Posterior vena cava (tissue), 2 donors: ENCODE measurements around the gene HTR5A. TPM values are rescaled to one million over a fixed set of nuclear protein-coding genes. Genes with fewer than 3 reads are reported as not detected.

Experiments
- DNase-seq: peaks from one replicate; pipeline ENCODE4 v3.0.0-alpha.2; 2020; ENCODE audit warnings: low spot score
- intact Hi-C, 2 donors: fragments of 100-400 bp; cut with DNase I; formaldehyde crosslinking; loops; one replicate each; pipeline versions ENCODE4 v1.14.1 to v1.14.2; 2022 to 2023
- total RNA-seq, 2 donors: library from RNA; stranded (reverse); fragmentation: NEBNext Ultra II Directional; extraction: Animal tissue kit (Norgen Biotek cat#: 25700); gene quantifications; one replicate each; pipeline ENCODE4 v1.2.1, GENCODE V29; 2021
- donor health status: DM: yes; HTN: yes; CAD: no.
- donor health status: DM: yes; HTN: yes; CAD: no.

HTR5A gene
- total RNA-seq, 2 donors from 2014 or later = not detected

- no peak for DNase-seq
- intact Hi-C loops = no loop called here
These were observed 60.4 kb downstream of the HTR5A start for GRCh38 chr7:155130493-155130892.

GRCh38 chr7:155131090-155131489 is 61.0 kb downstream of the HTR5A start:
- DNase-seq = no peak
- intact Hi-C loops = no loop called here

GRCh38 chr7:155132431-155132830 is 62.3 kb downstream of the HTR5A start:
- DNase-seq = no peak
- intact Hi-C loops = no loop called here

- intact Hi-C loops = no loop called here
- DNase-seq = no peak
These were observed 66.6 kb downstream of the HTR5A start for GRCh38 chr7:155136619-155137243.

Other genes with a start within 250 kb of the HTR5A start
- 1 to 10 TPM; 7.0 to 7.4 TPM for gene PAXIP1, start 67.2 kb upstream of the HTR5A start, total RNA-seq
- 10 to 100 TPM; 25.2 to 27.3 TPM for gene INSIG1, start 227.6 kb downstream of the HTR5A start, total RNA-seq